Choroid plexus epithelial cell (primary cell): ENCODE data around the gene TAS1R3.

Source experiments
- DNase-seq: peaks from one replicate; pipeline ENCODE4 v3.0.0-alpha.2; 2010; ENCODE audit warnings: low read depth
- H3K4me3 ChIP-seq: 2 replicates; pipeline ENCODE4 v1.5.1; 2011; ENCODE audit warnings: low read depth, mild to moderate bottlenecking, control low read depth, low read length, moderate library complexity
- TF ChIP-seq, protein P1 (sequence below): conservative IDR thresholded peaks from 2 replicates; pipeline ENCODE4 v1.5.1; 2011; ENCODE audit warnings: low read depth, mild to moderate bottlenecking, control low read depth, inconsistent platforms, low read length, moderate library complexity

TAS1R3 gene

DNA sequence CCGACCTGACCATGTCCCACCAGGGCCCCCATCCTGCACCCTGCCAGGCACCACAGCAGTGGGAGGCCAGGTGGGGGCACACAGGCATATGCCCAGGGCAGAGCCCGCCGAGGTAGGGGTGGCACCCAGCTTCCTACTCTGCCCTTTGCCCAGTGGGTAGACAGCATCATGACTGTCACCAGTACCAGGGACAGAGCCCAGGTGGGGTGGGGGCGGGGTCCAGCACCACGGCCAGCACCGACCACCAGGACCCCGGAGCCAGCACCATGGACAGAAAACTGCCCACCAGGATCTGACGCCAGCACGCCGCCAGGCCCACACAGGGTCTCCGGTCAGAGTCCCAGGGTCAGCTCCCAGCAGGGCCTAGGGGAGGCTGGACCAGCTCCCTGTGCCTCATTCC, 3.8 kb downstream of the TAS1R3 start:
- DNase-seq, result no peak
- no peak overlapping the region for H3K4me3 ChIP-seq
- TF ChIP-seq, protein P1, sequence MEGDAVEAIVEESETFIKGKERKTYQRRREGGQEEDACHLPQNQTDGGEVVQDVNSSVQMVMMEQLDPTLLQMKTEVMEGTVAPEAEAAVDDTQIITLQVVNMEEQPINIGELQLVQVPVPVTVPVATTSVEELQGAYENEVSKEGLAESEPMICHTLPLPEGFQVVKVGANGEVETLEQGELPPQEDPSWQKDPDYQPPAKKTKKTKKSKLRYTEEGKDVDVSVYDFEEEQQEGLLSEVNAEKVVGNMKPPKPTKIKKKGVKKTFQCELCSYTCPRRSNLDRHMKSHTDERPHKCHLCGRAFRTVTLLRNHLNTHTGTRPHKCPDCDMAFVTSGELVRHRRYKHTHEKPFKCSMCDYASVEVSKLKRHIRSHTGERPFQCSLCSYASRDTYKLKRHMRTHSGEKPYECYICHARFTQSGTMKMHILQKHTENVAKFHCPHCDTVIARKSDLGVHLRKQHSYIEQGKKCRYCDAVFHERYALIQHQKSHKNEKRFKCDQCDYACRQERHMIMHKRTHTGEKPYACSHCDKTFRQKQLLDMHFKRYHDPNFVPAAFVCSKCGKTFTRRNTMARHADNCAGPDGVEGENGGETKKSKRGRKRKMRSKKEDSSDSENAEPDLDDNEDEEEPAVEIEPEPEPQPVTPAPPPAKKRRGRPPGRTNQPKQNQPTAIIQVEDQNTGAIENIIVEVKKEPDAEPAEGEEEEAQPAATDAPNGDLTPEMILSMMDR, result no peak

DNA sequence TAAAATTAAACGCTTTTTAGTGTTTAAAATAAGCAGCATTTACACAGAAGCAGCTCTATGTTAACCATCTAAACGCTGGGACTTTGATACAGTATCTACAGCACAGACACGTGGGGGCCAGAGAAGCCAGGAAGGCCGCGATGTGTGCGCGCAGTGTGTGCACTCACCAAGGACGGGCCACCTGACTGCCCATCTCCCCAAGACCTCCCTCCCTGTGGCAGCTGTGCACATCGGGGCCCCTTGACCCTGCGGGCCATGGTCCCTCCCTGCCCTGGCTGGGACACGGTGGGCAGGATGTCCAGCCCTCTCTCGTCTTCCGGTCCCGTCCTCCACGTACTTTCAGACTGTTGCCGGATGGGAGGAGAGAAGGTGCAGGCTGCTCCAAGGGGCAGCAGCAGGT, 4.2 kb downstream of the TAS1R3 start:
- TF ChIP-seq, protein P1, result no peak
- DNase-seq, result no peak
- H3K4me3 ChIP-seq, result no peak overlapping the region

DNA sequence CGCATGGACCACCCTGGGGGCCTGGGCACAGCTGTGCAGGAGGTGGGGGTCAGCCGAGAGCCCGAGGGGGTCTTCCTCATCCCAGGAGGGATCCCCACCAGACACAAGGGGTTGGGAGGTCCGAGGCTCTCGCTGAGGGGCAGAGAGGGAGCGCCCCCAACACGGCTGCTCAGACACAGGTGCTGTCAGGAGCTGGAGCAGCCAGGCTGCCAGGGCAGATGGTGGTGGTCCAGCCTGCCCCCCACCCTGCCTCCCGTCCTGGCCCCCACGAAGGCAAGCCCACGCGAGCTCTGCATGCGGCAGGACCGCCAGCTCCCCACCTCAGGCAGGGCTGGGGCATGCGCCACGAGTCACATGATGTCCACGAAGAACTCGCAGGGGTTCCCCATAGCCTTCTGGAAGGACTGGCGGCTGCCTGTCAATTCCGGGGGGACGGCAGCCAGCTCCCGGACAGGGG, 4.7 kb downstream of the TAS1R3 start:
- DNase-seq, result no peak
- TF ChIP-seq, protein P1, result no peak
- no peak overlapping the region for H3K4me3 ChIP-seq

DNA sequence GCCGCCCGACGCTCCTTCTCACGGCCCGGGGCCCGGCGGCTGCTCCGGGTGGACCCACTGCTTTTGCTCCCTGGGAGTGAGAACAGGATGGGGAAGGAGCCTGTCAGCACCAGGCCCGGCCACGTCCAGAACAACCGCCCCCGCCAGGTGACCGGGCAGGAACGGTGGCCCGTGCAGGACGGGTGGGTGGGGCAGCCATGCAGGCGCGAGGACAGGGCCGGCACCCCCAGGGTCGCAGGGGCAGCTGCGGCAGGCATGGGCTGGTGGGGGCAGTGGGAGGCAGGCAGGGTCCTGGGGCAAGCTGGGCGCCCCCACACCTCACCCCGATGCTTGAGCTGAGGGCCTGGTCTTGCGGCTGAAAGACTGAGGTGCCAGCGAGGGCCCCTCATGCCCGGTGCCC, 5.4 kb downstream of the TAS1R3 start:
- TF ChIP-seq, protein P1, result no peak
- no peak for DNase-seq
- no peak overlapping the region for H3K4me3 ChIP-seq

DNA sequence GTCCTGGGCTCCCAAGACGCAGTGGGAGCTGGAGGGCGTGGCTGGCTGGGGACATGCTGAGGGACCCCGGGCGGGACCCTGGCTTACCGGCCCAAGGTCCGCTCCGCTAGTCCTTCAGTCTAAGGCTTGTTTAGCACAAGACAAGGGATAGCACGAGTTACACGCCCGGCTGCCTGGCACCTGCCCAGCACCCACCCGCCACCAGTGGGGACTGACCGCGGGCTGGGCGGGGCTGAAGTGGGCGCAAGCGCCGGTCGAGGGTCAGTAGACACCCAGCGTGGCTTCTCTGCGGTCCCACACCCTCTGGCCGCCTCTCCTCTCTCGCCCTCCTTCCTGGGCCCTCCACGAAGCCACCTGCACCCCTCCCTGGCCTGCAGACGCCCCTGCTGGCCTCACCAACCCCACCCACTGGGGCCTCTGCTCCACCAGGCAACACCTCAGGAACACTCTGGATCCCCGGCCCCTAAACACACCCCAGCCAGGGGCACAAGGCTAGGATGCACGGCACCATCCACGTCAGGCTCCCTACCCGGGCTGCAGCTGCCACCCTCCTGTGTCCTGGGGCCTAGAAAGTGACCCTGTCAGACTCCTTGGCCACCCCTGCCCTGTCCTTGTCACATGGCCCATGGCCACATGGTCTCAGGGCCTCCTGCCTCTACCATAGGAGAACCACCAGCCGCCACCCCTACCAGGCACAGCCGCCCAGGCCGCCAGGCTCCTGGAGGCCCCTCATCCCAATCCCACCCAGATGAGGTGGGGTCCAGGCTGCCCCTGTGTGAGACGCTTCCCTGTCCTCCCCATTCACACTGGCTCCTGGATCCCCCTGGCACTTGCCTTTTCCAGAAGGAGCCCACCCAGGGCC, 6.1 kb downstream of the TAS1R3 start:
- H3K4me3 ChIP-seq, result no peak overlapping the region
- no peak for DNase-seq
- TF ChIP-seq, protein P1, result no peak

DNA sequence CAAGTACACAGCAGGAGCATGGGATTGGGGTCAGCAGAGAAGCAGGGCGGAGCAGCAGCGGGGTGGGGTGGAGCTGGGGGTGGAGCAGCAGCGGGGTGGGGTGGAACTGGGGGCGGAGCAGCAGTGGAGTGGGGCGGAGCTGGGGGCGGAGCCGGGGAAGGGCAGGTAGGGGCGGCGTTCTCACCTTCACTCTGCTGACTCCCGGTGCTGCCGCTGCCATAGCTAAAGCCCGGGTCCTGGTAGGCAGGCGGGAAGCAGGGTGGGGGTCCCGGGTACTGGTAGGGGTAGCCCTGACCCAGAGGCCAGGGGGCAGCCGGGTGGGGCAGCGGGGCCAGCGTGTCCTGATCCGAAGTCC, 6.7 kb downstream of the TAS1R3 start:
- DNase-seq, result no peak
- TF ChIP-seq, protein P1, result no peak
- H3K4me3 ChIP-seq, result no peak overlapping the region

DNA sequence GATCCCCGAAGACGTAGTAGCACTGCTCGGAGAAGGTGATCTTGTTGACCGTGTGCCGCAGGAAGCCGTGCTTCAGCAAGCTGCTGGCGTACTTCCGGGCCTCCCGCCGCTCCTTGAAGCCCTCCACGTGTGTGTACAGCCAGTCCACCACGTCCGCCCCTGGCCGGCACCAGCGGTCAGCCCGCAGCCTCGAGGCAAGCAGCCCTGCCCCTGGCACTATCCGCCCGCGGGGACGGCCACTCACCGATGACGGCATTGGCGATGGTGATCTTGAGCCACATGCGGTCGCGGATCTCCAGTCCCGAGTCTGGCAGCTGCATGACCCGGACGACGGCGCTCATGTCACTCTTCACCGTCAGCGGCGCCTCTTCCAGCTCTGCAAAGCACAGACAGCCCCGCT, 7.2 kb downstream of the TAS1R3 start:
- TF ChIP-seq, protein P1, result no peak

More for the DNA sequence above, 7.2 kb downstream of the TAS1R3 start:
- H3K4me3 ChIP-seq, result no peak overlapping the region
- no peak for DNase-seq
